CD14-positive monocyte (primary cell): ENCODE data around the gene RRBP1. TPM values are rescaled to one million over a fixed set of nuclear protein-coding genes. Genes with fewer than 3 reads are reported as not detected.

Experiments used
- DNase-seq, 3 donors: peaks; one replicate each; pipeline ENCODE4 v3.0.0-alpha.2; 2011 to 2022
- H2AFZ ChIP-seq: 2 replicates; pipeline ENCODE4 v1.6.0; 2012; ENCODE audit warnings: mild to moderate bottlenecking, low read depth, low read length, inconsistent platforms; ENCODE audit not compliant: insufficient read depth, poor library complexity, severe bottlenecking
- H3K27ac ChIP-seq, 2 donors: 1 replicate in 1 of 2; 2 replicates in 1 of 2; pipeline ENCODE4 v1.5.1; 2012 to 2013; ENCODE audit warnings: low read length in 2 of 2, control low read depth in 1 of 2, inconsistent platforms in 1 of 2, low read depth in 1 of 2, mild to moderate bottlenecking in 1 of 2
- H3K27me3 ChIP-seq, 2 donors: one replicate each; pipeline versions ENCODE4 v1.6.0 to v1.6.1; 2011 to 2013; ENCODE audit warnings: low read length in 2 of 2; ENCODE audit not compliant: control insufficient read depth in 2 of 2, insufficient read depth in 2 of 2
- H3K36me3 ChIP-seq, 2 donors: replicated peaks in 1 of 2; 1 replicate in 1 of 2; 2 replicates in 1 of 2; pipeline versions ENCODE4 v1.5.1 to v1.6.1; 2012 to 2013; ENCODE audit warnings: low read length in 2 of 2, control low read depth in 1 of 2, inconsistent platforms in 1 of 2, mild to moderate bottlenecking in 1 of 2; ENCODE audit not compliant: insufficient read depth in 2 of 2, control insufficient read depth in 1 of 2
- H3K4me1 ChIP-seq, 2 donors: 1 replicate in 1 of 2; 2 replicates in 1 of 2; pipeline versions ENCODE4 v1.5.1 to v1.6.1; 2012 to 2013; ENCODE audit warnings: low read length in 2 of 2, control low read depth in 1 of 2, inconsistent platforms in 1 of 2, mild to moderate bottlenecking in 1 of 2, moderate library complexity in 1 of 2; ENCODE audit not compliant: insufficient read depth in 2 of 2, control insufficient read depth in 1 of 2
- H3K4me2 ChIP-seq: replicated peaks from 2 replicates; pipeline ENCODE3; 2012; ENCODE audit warnings: low read length, moderate library complexity, mild to moderate bottlenecking; ENCODE audit not compliant: poor library complexity, severe bottlenecking; ENCODE audit errors: extremely low read depth
- H3K4me3 ChIP-seq, 3 experiments: fragments of 200-600 bp in 1 of 3; sonication (generic) in 1 of 3; replicated peaks in 1 of 3; 1 replicate in 2 of 3; 2 replicates in 1 of 3; pipeline ENCODE4 v1.5.1; 2011 to 2013; ENCODE audit warnings: low read length in 3 of 3, mild to moderate bottlenecking in 3 of 3, control low read depth in 2 of 3, low read depth in 2 of 3, inconsistent platforms in 1 of 3, moderate library complexity in 1 of 3
- H3K79me2 ChIP-seq: 2 replicates; pipeline ENCODE4 v1.6.0; 2012; ENCODE audit warnings: mild to moderate bottlenecking, control low read depth, inconsistent platforms, low read length, moderate library complexity; ENCODE audit not compliant: insufficient read depth
- H3K9ac ChIP-seq: 2 replicates; pipeline ENCODE4 v1.6.0; 2017; ENCODE audit warnings: low read length, mild to moderate bottlenecking; ENCODE audit not compliant: insufficient read depth, poor library complexity, severe bottlenecking
- H3K9me3 ChIP-seq, 2 donors: replicated peaks in 1 of 2; 1 replicate in 1 of 2; 2 replicates in 1 of 2; pipeline versions ENCODE4 v1.5.1 to v1.6.1; 2012 to 2013; ENCODE audit warnings: low read length in 2 of 2, control low read depth in 1 of 2; ENCODE audit not compliant: control insufficient read depth in 1 of 2, insufficient read depth in 1 of 2
- H4K20me1 ChIP-seq: 2 replicates; pipeline ENCODE4 v1.6.0; 2012; ENCODE audit warnings: mild to moderate bottlenecking, low read length, control low read depth, moderate library complexity; ENCODE audit not compliant: insufficient read depth
- H3K27ac Mint-ChIP-seq, 7 donors: one replicate each; pipeline ENCODE4 v1.8.0; 2020; ENCODE audit warnings: mild to moderate bottlenecking in 7 of 7, mixed read lengths in 7 of 7, moderate library complexity in 6 of 7, inconsistent platforms in 2 of 7
- H3K27me3 Mint-ChIP-seq, 3 donors: one replicate each; pipeline ENCODE4 v1.8.0; 2021 to 2022; ENCODE audit warnings: low read depth in 3 of 3, mild to moderate bottlenecking in 3 of 3, mixed read lengths in 3 of 3, moderate library complexity in 3 of 3, inconsistent platforms in 1 of 3
- H3K36me3 Mint-ChIP-seq, 2 donors: one replicate each; pipeline ENCODE4 v1.8.0; 2020; ENCODE audit warnings: mixed read lengths in 2 of 2, inconsistent platforms in 1 of 2, mild to moderate bottlenecking in 1 of 2
- H3K4me1 Mint-ChIP-seq: one replicate; pipeline ENCODE4 v1.8.0; 2020; ENCODE audit warnings: mild to moderate bottlenecking, mixed read lengths
- H3K4me3 Mint-ChIP-seq, 2 donors: one replicate each; pipeline ENCODE4 v1.8.0; 2020; ENCODE audit warnings: mild to moderate bottlenecking in 2 of 2, mixed read lengths in 2 of 2, moderate library complexity in 1 of 2
- H3K9me3 Mint-ChIP-seq, 7 donors: one replicate each; pipeline ENCODE4 v1.8.0; 2020 to 2022; ENCODE audit warnings: mixed read lengths in 7 of 7, mild to moderate bottlenecking in 6 of 7, moderate library complexity in 6 of 7, inconsistent platforms in 2 of 7
- WGBS: methylation state at CpG from one replicate; pipeline ENCODE4 v1.1.5; 2013; ENCODE audit warnings: missing lambda C conversion rate; ENCODE audit not compliant: insufficient coverage; 5-methylcytosine and 5-hydroxymethylcytosine counted together
- intact Hi-C, 2 donors: fragments of 100-400 bp; cut with micrococcal nuclease; formaldehyde crosslinking; loops; one replicate each; pipeline versions ENCODE4 v1.15.0 to v1.15.1; 2023
- polyA plus RNA-seq, 3 donors: library from polyadenylated mRNA; depleted of rRNA in 1 of 3; unstranded in 2 of 3; stranded (reverse) in 1 of 3; fragments of 300-500 nt in 2 of 3; fragments of >200 nt in 1 of 3; fragmentation: Illumina TruSeq in 2 of 3; gene quantifications; 1 replicate in 2 of 3; 2 replicates in 1 of 3; pipeline ENCODE4 v1.2.3, GENCODE V29; 2012 to 2021
- TF ChIP-seq, protein P1 (sequence below): fragments of 200-600 bp; IDR thresholded peaks from one replicate; pipeline ENCODE4 v1.8.0; 2022; ENCODE audit warnings: antibody characterized with exemption, mild to moderate bottlenecking

The RRBP1 gene
- polyA plus RNA-seq, 3 donors = 4.7 to 22.2 (median 7.5) TPM

DNA sequence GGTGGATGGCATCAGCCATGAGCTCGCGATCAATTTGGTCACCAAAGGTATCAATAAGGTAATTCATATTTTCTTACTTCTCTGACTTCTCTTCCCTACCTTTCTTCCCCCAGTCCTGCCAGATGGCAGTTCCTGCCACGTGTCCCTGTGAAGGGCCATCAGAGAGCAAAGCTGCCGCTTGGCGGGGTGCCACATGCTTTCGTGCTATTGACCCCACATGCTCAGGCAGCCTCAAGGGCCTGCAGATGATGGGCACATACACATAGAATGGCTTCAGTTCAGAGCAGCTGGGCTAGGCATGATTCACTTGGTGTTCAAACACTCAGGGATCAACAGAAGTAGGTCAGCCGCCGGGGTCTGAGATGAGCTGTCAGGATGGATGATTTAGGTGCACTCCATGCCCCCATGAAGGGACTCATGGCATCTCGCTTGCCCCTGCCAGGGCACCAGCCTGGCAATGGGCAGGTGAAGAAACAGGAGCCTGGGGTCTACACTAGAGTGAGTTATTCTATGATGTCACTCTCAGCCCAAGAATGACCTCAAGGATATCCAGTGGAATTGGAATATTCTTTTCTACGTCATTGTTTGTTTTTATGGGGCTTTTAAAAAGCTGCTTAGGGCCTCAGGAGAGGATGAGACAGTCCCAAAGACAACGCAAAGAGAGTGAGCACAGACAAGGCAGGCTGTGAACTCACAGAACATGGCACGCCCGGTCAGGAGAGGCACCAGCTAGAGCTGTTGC is 43.2 kb upstream of the RRBP1 start:
- Histone ChIP-seq H3K4me3 (no peak overlapping the region), H3K9ac (no peak overlapping the region), H3K9me3 (no peaks in the 10 kb centered on the region), H3K79me2 (no peaks in the 10 kb centered on the region), H3K4me1 (no peaks in the 10 kb centered on the region), H3K27ac (no peak overlapping the region), H2AFZ (no peak overlapping the region), H4K20me1 (no peaks in the 10 kb centered on the region), H3K36me3 (no peaks in the 10 kb centered on the region), H3K4me2 (no peak overlapping the region), H3K27me3 (no peaks in the 10 kb centered on the region)
- 89% methylated on average over 8 of the region's 13 CpGs for WGBS
- Mint-ChIP-seq H3K27me3 (peaks cover 8 to 10% (median 8%) of the 10 kb centered on the region in 3 donors), H3K4me3 (no peak overlapping the region), H3K36me3 (no peaks in the 10 kb centered on the region), H3K27ac (no peak overlapping the region), H3K4me1 (no peaks in the 10 kb centered on the region), H3K9me3 (no peaks in the 10 kb centered on the region)
- intact Hi-C loops = no loop called here
- TF ChIP-seq, protein P1, sequence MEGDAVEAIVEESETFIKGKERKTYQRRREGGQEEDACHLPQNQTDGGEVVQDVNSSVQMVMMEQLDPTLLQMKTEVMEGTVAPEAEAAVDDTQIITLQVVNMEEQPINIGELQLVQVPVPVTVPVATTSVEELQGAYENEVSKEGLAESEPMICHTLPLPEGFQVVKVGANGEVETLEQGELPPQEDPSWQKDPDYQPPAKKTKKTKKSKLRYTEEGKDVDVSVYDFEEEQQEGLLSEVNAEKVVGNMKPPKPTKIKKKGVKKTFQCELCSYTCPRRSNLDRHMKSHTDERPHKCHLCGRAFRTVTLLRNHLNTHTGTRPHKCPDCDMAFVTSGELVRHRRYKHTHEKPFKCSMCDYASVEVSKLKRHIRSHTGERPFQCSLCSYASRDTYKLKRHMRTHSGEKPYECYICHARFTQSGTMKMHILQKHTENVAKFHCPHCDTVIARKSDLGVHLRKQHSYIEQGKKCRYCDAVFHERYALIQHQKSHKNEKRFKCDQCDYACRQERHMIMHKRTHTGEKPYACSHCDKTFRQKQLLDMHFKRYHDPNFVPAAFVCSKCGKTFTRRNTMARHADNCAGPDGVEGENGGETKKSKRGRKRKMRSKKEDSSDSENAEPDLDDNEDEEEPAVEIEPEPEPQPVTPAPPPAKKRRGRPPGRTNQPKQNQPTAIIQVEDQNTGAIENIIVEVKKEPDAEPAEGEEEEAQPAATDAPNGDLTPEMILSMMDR = no peak
- no peak for DNase-seq

DNA sequence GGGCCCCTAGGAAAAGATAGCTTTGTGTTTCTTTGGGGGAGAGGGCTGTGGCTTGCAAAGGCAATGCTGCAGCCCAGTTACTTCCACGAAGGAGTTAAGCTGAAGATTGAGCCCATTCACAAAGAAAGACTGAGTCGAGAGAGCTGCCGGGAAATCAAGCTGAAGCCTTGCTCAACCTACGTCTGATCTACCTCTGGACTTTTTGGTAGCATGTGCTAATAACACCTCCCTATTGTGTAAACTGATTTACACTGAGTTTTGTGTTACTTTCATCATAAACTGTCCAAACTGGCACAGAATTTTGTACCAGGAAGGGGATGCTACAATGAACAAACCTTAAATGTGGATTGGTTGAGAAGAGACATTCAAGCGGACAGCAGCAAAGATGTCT is 41.3 kb upstream of the RRBP1 start:
- Histone ChIP-seq H3K36me3 (no peaks in the 10 kb centered on the region), H3K4me1 (no peaks in the 10 kb centered on the region), H2AFZ (no peak overlapping the region), H3K79me2 (no peaks in the 10 kb centered on the region), H3K27me3 (no peaks in the 10 kb centered on the region), H4K20me1 (no peaks in the 10 kb centered on the region), H3K4me2 (no peak overlapping the region), H3K27ac (no peak overlapping the region), H3K9me3 (no peaks in the 10 kb centered on the region), H3K9ac (no peak overlapping the region), H3K4me3 (no peak overlapping the region)
- TF ChIP-seq, protein P1 = no peak
- no peak for DNase-seq
- no peak overlapping the region for H3K27ac Mint-ChIP-seq
- no peaks in the 10 kb centered on the region for H3K4me1 Mint-ChIP-seq
- no peaks in the 10 kb centered on the region for H3K9me3 Mint-ChIP-seq
- peaks cover 9 to 12% (median 10%) of the 10 kb centered on the region in 3 donors for H3K27me3 Mint-ChIP-seq
- intact Hi-C loops = no loop called here
- H3K4me3 Mint-ChIP-seq = no peak overlapping the region
- WGBS = 81% methylated on average over 4 of the region's 5 CpGs
- H3K36me3 Mint-ChIP-seq = no peaks in the 10 kb centered on the region
